ENCODE data around the gene NEUROD2.

Gene NEUROD2

GRCh38 chr17:39634384-39634871 is 26.7 kb upstream of the NEUROD2 start:
- peak in 6 of 14 donors; percentile 15 to 42 (median 22) for DNase-seq

GRCh38 chr17:39633570-39634183 is 26.0 kb upstream of the NEUROD2 start:
- DNase-seq = no peak

- DNase-seq = peak in 11 of 14 donors; percentile 16 to 82 (median 65)
Observed at GRCh38 chr17:39632153-39632941, 24.6 kb upstream of the NEUROD2 start.

DNA sequence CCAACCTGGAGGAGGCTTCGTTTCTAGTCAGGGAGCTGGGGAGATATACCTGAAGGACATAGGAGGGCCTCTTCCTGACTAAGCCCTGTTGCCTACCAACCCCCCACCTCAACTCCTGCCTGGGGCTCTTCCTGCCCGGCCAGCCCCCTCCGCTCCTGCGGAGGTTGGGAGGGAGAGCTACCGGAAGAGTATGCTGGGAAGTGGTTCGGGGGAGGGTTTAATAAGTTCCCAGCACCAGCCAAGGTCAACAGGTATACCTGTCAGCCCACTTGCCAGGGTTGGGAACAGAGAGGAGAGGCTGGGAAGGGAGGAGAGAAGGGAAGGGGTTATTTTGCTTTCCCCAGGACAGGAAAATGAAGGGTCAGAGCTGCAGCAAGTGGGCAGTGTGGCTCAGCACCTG is 23.7 kb upstream of the NEUROD2 start:
- DNase-seq = no peak

- DNase-seq = no peak
Observed at GRCh38 chr17:39629898-39630297, 22.2 kb upstream of the NEUROD2 start.

- DNase-seq = no peak
Observed at GRCh38 chr17:39629494-39629880, 21.8 kb upstream of the NEUROD2 start.

DNA sequence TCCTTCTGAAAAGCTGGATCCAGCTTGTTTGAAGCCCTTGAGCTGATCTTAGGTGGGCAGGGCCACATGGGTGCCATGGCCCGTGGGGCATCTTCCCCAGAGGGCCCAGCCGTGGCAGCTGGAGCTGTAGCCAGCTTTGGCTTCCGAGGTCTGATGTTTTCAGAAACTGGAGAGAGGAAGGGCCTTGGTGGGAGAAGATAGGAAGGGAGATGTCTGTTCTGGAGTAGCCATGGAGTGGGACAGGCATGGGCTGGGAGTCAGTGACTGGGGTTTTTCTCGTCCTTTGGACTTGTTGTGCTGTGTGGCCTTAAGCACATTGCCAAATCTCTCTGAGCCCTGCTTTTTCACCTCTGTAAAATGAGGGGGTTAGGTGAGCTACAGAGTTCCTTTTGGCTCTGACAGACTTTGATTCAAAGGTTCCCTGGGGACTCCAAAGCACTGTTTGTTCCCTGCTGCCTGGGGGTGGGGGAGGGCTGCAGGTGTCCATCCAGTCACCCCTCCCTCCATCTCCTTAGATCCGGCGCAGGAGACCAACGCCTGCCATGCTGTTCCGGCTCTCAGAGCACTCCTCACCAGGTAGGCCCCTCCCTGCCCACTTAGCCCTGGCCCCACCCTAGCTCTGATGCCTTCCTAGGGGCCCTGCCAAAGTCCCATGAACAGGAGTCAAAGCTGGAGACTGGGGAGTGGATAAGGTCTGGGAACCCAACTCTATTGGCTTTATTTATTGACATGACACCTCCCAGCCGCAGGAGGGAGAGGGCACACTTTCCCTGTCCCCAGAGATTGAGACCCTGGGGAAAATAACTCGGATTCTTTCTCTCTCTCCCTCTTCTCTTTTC is 21.2 kb upstream of the NEUROD2 start:
- DNase-seq = no peak

- no peak for DNase-seq
Observed at GRCh38 chr17:39627712-39628516, 20.2 kb upstream of the NEUROD2 start.

- DNase-seq = no peak
Observed at GRCh38 chr17:39627047-39627711, 19.5 kb upstream of the NEUROD2 start.

DNA sequence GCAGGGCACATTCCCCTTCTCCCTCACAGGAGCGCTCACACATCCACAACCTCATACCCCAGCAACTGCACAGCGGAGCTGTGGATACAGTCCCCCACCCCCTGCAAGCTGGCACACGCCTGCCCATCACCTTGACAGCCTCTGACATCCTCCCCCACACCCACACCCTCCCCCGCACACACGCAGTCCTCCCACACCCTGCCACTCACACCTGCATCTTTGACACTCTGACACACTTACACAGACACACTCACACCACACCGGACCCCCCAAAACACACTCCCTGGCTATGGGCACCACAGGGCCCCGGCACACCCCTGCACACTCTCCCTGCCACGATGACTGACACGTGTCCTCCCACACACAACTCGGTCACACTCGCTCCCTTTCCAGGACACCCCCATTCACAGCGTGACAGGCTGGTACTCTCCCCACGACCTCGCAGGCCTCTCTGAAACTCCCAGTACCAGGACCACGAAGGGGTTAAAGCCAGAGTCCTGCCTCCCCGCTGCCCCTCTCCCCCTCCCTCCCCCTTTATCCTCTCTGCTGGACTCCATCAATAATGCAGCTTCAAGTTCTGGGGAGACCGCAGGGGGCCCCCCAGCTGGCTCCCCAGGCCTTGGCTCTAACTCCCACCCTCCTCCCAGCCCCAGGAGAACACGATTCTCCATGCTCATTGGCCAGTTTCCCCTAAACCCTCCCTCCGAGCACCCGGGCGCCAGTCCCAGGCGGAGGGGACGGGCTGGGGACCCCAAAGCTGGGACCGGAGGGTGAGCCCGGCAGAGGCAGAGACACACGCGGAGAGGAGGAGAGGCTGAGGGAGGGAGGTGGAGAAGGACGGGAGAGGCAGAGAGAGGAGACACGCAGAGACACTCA is 18.7 kb upstream of the NEUROD2 start, which contains the start of gene PPP1R1B:
PPP1R1B (plus strand) TSS at position 782 of the 876 bp plus-strand sequence. CDS start 441 bp downstream, outside the sequence.
- DNase-seq = peak in 3 of 14 donors; percentile 30 to 52 (median 38)

- DNase-seq = no peak
Observed at GRCh38 chr17:39625198-39625785, 17.6 kb upstream of the NEUROD2 start.

GRCh38 chr17:39624313-39624712 is 16.6 kb upstream of the NEUROD2 start:
- DNase-seq = no peak

DNA sequence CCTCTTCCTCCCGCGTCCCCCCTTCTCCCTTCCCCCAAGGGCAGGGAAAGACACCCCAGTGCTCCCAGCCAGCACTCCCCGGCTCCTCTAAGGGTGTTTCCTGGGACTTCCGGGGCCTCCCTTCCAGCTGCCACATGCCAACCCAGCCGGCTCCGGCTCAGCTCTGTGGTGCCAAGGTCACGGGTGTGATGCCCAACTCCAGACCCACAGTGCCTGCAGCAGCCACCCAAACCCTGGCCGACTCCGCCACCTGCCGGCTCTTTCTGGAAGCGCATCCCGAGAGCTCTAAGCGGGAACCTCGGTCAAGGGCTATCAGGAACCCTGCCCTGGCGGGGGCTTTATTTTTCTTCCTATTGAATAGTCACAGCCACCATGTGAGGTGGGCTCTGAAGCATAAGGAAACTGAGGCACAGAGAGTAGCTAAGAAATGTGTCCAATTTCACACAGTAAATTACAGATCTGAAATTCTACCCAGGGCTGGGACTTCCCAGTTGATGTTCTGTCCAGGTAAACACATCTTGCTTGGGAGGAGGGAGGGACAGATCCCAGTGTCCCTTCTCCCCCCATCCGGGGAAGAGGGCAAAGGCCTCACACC is 15.7 kb upstream of the NEUROD2 start:
- peak in 13 of 14 donors; percentile 26 to 85 (median 75) for DNase-seq

DNA sequence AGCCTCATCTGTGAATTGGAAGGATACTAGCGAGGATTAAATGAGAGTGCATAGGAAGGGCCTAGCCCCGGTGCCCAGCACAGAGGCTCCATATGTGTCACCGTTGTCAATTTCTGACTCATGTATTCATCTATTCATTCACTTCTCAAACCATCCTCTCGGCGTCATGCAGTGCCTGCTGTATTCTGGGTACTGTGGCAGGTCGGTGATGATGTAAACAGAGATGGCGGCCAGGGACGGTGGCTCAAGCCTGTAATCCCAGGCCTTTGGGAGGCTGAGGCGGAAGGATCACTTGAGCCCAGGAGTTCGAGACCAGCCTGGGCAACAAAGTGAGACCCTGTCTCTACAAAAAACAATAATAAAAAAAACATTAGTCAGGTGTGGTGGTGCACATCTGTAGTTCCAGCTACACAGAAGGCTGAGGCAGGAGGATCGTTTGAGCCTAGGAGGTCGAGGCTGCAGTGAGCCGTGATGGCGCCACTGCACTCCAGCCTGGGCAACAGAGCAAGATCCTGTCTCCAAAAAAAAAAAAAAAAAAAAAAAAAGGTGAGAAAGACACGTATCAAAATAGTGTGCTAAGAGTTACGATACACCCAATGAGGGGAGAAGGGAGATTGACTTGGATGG is 14.8 kb upstream of the NEUROD2 start:
- no peak for DNase-seq

- DNase-seq = peak; percentile 42 to 88 (median 82)
Observed at GRCh38 chr17:39621523-39622379, 14.0 kb upstream of the NEUROD2 start.

- no peak for DNase-seq
Observed at GRCh38 chr17:39619786-39620101, 12.0 kb upstream of the NEUROD2 start.

DNA sequence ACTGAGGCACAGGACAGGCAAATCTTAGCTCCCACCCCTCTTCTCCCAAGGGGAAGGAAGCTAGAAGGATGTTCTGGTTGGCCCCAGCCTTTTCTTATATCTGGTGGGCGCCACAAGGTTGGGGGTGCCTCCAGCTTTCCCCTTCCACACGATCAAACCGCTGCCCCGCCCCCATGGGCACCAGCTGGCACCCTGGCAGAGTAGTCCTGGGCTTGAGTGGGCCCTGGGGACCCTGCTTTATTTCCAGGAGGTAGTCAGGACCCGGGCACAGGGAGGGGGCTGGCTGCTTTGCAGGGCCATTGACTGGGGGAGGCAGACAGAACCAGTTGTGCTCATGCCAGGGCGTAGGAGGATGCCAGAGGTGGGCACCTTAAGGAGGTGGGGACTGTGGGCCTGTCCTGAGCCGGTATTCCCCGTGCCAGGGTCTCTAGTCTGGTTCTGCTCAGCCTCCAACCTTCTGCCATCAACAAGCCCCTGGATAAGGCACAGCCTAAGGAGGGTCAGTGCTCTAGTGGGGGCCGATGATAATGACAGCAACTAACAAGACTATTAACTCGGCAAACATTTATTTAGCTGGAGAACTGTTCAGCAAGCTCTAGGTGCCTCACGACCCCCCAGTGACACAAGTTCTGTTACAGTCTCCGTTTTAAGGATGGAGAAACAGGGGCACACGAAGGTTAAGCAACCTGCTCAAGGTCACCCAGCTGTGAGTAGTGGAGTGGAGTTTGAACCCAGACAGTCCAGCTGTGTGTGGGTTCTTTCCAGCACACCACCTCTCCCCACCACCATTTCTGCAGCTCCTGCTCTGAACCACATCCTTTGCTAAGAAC is 11.5 kb upstream of the NEUROD2 start:
- DNase-seq = peak in 1 of 14 donors; percentile 21

All from C1 segment of cervical spinal cord (tissue), 14 donors.